ENCODE measurements around the gene CFAP45. TPM values are rescaled to one million over a fixed set of nuclear protein-coding genes. Genes with fewer than 3 reads are reported as not detected.

CFAP45 gene
- polyA plus RNA-seq (ENCODE audit: insufficient read length in 3 of 3): 1 to 10 TPM; 3.0 to 4.4 (median 3.1) TPM
- long read RNA-seq, donor 1, partial matches to known transcripts: 0 of 4 reads
- long read RNA-seq, donor 1, other reads (novel, unspliced or antisense): 0 of 4 reads
- long read RNA-seq, donor 2, partial matches to known transcripts: 0 of 1 reads
- long read RNA-seq, donor 2, other reads (novel, unspliced or antisense): 0 of 1 reads
- long read RNA-seq, donor 3, transcript CFAP45-205 (2 exons, 671 nt): major isoform, 5 of 5 reads
- long read RNA-seq, donor 3, partial matches to known transcripts: 0 of 5 reads
- long read RNA-seq, donor 3, other reads (novel, unspliced or antisense): 0 of 5 reads
- long read RNA-seq, donor 4, partial matches to known transcripts: 0 of 1 reads
- long read RNA-seq, donor 4, other reads (novel, unspliced or antisense): 0 of 1 reads
- long read RNA-seq, donor 5: 0 reads
- long read RNA-seq, donor 6, partial matches to known transcripts: 0 of 4 reads
- long read RNA-seq, donor 6, other reads (novel, unspliced or antisense): 0 of 4 reads
- long read RNA-seq, donor 7, partial matches to known transcripts: 0 of 4 reads
- long read RNA-seq, donor 7, other reads (novel, unspliced or antisense): 0 of 4 reads
- long read RNA-seq, donor 8, transcript CFAP45-205 (2 exons, 671 nt): major isoform, 8 of 8 reads
- long read RNA-seq, donor 8, partial matches to known transcripts: 0 of 8 reads
- long read RNA-seq, donor 8, other reads (novel, unspliced or antisense): 0 of 8 reads
- long read RNA-seq, donor 9, partial matches to known transcripts: 0 of 5 reads
- long read RNA-seq, donor 9, other reads (novel, unspliced or antisense): 0 of 5 reads
- long read RNA-seq, donor 10, transcript CFAP45-205 (2 exons, 671 nt): major isoform, 6 of 7 reads
- long read RNA-seq, donor 10, partial matches to known transcripts: 0 of 7 reads
- long read RNA-seq, donor 10, other reads (novel, unspliced or antisense): 0 of 7 reads
- long read RNA-seq, donor 11, partial matches to known transcripts: 0 of 1 reads
- long read RNA-seq, donor 11, other reads (novel, unspliced or antisense): 0 of 1 reads
- long read RNA-seq, donor 12, transcript CFAP45-205 (2 exons, 671 nt): major isoform, 5 of 5 reads
- long read RNA-seq, donor 12, partial matches to known transcripts: 0 of 5 reads
- long read RNA-seq, donor 12, other reads (novel, unspliced or antisense): 0 of 5 reads
- long read RNA-seq, donor 13, transcript CFAP45-205 (2 exons, 671 nt): major isoform, 12 of 12 reads
- long read RNA-seq, donor 13, partial matches to known transcripts: 0 of 12 reads
- long read RNA-seq, donor 13, other reads (novel, unspliced or antisense): 0 of 12 reads
- long read RNA-seq, donor 14, partial matches to known transcripts: 0 of 5 reads
- long read RNA-seq, donor 14, other reads (novel, unspliced or antisense): 0 of 5 reads
- long read RNA-seq, donor 15: 0 reads
- long read RNA-seq, donor 16, transcript CFAP45-205 (2 exons, 671 nt): major isoform, 8 of 8 reads
- long read RNA-seq, donor 16, partial matches to known transcripts: 0 of 8 reads
- long read RNA-seq, donor 16, other reads (novel, unspliced or antisense): 0 of 8 reads

GRCh38 chr1:159900086-159900680, at the start of gene CFAP45:
TSS of gene CFAP45 (minus strand) at chr1:159900165. CDS start at chr1:159900098, 67 bp downstream.
- DNase-seq (ENCODE audit: extremely low read depth in 1 of 11, low read depth in 9 of 11, low spot score in 4 of 11): peak in 7 of 11 donors; percentile 76 to 86 (median 79)

DNA sequence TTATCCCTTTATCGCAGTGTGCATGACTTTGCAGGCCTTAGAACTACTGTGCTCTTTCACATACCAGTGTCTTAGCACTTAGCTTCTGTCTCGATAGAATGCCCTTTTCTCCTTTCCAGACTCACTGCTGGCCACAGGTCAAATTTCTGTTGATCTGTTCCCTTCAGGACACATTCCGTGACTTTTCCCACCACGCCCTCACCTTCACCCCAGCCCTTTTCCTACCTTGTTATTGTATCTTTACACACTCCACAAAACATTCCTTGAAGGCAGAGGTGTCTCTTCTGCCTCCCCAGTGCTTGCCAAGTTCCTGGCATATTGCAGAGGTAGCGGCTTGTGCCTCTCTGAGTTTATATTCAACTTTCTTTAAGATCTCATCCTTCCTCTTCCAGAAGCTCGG, 49.2 kb upstream of the CFAP45 start:
- no peak for DNase-seq (ENCODE audit: extremely low read depth in 1 of 11, low read depth in 9 of 11, low spot score in 4 of 11)

DNA sequence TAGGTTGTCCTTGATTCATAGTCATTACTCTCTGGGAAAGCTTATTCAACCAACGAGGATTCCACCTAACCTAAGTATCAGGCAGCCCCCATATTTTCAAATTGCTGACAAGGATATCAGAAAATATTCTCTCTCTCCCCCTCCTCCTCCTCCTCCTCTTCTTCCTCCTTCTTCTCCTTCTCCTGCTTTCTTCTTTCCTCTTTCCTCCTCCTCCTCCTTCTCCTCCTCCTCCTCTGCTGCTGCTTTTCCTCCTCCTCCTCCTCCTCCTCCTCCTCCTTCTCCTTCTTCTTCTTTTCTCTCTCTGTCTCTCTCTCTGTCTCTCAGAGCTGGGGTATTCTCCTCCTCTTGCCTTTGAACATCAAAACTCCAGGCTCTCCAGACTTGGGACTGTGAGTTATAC, 48.0 kb upstream of the CFAP45 start:
- DNase-seq (ENCODE audit: extremely low read depth in 1 of 11, low read depth in 9 of 11, low spot score in 4 of 11): no peak

DNA sequence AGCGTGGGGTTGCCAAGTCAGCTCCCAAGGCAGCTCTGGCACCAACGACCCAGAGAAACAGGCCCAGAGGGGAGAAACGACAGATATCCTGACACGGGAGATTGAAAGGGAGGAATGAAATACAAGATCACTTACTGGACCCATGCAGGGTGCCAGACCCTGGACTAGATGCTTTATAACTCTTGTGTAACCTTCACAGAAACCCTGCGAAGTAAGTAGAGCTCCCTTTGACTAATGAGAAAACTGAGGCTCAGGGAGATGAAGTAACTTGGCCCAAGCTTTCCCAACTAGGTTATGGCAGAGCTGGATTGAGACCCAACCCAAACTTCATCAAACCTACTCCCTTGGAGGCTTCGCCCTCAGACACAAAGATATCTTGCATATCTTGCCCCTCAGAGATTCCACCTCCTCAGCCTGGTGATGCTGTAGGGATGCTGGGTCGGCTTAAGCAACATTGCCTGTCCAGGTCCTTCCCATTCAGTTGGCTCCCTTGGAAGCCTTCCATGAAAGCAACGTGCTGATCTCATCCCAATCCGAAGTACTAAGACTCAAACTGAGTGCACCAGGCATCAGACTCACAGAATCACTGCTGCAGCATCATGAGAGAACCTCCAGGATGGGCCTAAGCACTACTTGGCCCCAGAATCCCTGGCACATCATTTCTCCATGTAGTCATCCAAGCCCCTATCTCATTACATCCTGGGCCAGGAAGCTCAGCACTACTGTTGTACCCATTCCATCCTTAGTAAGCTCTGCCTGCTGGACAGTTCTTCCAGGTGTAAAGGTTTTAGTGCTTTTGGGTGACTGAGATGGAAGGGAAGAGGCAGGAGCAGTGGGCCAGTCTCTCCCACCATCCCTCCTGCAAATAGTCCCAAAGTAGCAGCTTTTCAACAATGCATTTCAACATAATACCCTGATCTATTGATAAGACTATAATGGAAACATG, 46.5 kb upstream of the CFAP45 start:
- DNase-seq (ENCODE audit: extremely low read depth in 1 of 11, low read depth in 9 of 11, low spot score in 4 of 11): no peak

- peak in 8 of 11 donors; percentile 70 to 90 (median 86) for DNase-seq (ENCODE audit: extremely low read depth in 1 of 11, low read depth in 9 of 11, low spot score in 4 of 11)
Observed at GRCh38 chr1:159945483-159946241, 45.7 kb upstream of the CFAP45 start, which contains the start of gene IGSF9. TSS of gene IGSF9 (minus strand) at chr1:159945613. CDS start at chr1:159943454, 2,159 bp downstream.

DNA sequence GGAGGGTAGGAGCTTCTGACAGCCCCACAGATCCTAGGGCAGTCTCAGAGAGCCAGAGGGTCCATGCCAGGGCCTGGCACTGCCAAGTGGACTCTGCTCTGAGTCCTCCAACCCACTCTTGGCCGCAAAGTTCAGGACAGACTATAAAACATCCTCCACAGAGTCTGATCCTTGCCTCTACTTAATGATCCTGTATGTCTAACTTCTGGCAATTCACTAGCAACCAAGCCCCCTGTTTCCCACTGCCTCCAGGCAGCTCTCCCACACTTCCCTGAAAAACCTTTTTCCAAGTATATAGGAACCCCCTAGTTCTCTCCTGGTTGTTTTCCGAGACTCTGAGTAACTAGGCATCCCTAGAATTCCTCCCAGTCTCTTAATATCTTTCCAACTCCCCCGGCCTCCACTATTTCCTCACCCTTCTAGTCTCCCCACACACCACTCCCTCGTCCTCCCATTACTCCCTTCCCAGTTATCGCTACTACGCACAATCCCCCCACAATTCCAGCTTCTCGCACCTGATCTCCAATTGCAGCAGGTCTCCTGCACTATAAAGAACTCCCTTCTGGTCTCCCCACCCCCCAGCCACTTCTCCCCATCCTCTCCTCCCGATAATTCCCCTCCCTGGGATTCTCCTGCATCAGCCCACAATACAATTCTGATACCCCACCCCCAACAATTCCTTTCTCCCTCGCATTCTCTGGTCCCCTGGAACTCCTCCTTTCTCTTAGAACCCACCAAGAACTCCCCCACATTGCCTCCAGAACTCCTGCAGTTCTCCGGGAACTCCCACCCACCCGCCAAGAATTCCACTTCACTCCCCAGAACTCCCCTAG, 44.9 kb upstream of the CFAP45 start:
- no peak for DNase-seq (ENCODE audit: extremely low read depth in 1 of 11, low read depth in 9 of 11, low spot score in 4 of 11)

DNA sequence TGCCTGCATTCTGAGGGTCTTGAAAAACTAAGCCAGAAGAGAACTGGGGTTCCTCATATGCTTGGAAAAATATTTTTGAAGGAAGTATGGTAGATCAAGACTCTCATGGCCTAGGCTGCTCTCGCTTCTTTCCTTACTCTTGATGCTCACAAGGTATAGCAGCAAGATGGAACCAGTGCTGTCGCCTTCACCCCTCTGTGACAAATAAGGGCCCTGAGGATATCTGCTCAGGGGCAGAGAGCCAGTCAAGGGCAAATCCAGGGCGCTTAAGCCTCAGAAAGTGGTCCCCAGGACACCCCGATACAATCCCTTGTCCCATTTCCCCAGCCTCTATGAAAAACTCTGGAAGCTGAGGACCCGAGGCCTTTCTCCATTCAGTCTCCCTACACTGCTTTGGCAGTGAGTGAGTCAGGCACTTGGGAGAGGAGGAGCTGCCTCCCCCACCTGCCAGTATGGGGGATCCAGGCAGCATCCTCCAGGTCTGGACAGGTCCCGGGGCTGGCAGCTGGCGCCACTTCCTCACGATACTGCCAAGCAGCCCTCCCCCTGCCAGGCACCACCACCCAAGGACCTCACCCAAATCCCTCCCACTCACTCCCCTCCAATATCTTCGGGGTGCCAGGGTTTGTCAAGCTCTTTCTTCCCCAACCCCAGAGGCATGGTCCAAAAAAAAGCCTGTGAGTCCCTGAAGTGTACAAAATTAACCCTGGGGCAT, 44.1 kb upstream of the CFAP45 start:
- DNase-seq (ENCODE audit: extremely low read depth in 1 of 11, low read depth in 9 of 11, low spot score in 4 of 11): no peak

GRCh38 chr1:159943278-159943640, 43.3 kb upstream of the CFAP45 start:
- no peak for DNase-seq (ENCODE audit: extremely low read depth in 1 of 11, low read depth in 9 of 11, low spot score in 4 of 11)

GRCh38 chr1:159942632-159943277, 42.8 kb upstream of the CFAP45 start:
- no peak for DNase-seq (ENCODE audit: extremely low read depth in 1 of 11, low read depth in 9 of 11, low spot score in 4 of 11)

- no peak for DNase-seq (ENCODE audit: extremely low read depth in 1 of 11, low read depth in 9 of 11, low spot score in 4 of 11)
Observed at GRCh38 chr1:159941591-159942560, 41.9 kb upstream of the CFAP45 start.

DNA sequence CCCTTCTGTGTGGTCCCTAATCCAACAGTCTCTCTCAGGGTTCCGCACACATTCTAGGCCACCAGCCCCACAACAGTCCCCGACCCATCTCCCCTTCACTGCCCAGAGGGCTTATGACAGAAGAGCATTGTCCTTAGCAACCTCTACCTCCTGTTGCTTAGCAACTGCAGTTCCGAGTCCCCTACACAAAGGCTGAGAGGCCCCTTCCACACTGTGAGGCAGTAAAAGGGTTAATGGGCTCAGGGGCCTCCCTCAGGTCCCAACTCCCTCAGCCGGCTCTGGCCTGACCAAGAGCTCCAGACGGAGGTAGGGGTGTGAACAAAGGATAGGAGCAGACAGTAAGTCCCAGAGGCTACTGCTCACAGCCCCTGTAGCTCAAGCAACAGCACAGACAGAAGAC, 41.2 kb upstream of the CFAP45 start:
- no peak for DNase-seq (ENCODE audit: extremely low read depth in 1 of 11, low read depth in 9 of 11, low spot score in 4 of 11)

DNA sequence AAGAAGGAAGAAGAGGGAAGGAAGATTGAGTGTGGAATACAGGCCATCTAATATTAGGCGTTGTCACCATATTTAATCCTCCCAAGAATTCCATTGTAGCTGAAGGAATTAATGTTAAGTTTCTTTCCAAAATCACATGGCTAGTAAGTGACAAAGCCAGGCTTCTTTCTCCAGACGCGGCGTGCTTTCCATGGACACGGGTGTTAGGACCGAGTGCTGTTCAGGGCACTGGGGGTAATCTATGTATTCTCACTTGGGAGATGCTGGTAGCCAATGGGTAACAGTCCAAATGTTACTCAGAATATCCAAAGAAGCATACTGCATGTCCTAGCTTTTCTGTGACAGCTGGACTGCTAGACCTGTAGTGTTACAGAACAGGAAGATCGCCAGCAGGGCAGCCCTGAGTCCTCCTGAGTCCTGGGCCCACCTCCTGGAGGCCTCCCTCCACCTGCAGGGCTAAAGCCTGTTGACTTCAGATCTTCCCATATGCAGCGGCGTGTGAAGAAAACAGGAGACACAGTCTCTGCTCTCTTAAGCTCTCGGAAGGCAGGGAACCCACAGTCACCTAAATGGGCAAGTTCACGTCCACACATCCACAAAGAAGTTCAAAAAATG, 40.1 kb upstream of the CFAP45 start:
- DNase-seq (ENCODE audit: extremely low read depth in 1 of 11, low read depth in 9 of 11, low spot score in 4 of 11): no peak

- DNase-seq (ENCODE audit: extremely low read depth in 1 of 11, low read depth in 9 of 11, low spot score in 4 of 11): no peak
Observed at GRCh38 chr1:159939678-159940002, 39.7 kb upstream of the CFAP45 start.
